ENCODE results near the gene PDLIM3.
"Not testable (repeated sequence)": the region's sequence is repeated elsewhere in the genome, so short reads cannot be mapped to it uniquely, and the experiment has no call there.

The PDLIM3 gene

GRCh38 chr4:185552254-185552653 lies 16.9 kb upstream of the PDLIM3 start:
- no peak for DNase-seq

GRCh38 chr4:185550933-185551332 lies 15.6 kb upstream of the PDLIM3 start:
- no peak for DNase-seq

- no peak for DNase-seq
These were observed 13.9 kb upstream of the PDLIM3 start for GRCh38 chr4:185549095-185549639.

- DNase-seq: no peak
These were observed 13.3 kb upstream of the PDLIM3 start for GRCh38 chr4:185548587-185548986.

- DNase-seq: no peak
These were observed 11.0 kb upstream of the PDLIM3 start for GRCh38 chr4:185546335-185546734.

GRCh38 chr4:185542626-185543315 lies 7.5 kb upstream of the PDLIM3 start:
- no peak for DNase-seq

- DNase-seq: no peak
These were observed 6.0 kb upstream of the PDLIM3 start for GRCh38 chr4:185541251-185541727.

GRCh38 chr4:185540487-185541120 lies 5.3 kb upstream of the PDLIM3 start:
- no peak for DNase-seq

GRCh38 chr4:185540040-185540439 lies 4.7 kb upstream of the PDLIM3 start:
- DNase-seq: no peak

GRCh38 chr4:185538806-185539205 lies 3.5 kb upstream of the PDLIM3 start:
- DNase-seq: no peak

- DNase-seq: no peak
These were observed 1.1 kb upstream of the PDLIM3 start for GRCh38 chr4:185536411-185536709.

GRCh38 chr4:185535612-185536410 lies 504 bp upstream of the PDLIM3 start:
- no peak for DNase-seq

- no peak for DNase-seq
These were observed 819 bp downstream of the PDLIM3 start for GRCh38 chr4:185534511-185534865.

- no peak for DNase-seq
These were observed 2.4 kb downstream of the PDLIM3 start for GRCh38 chr4:185532795-185533324.

GRCh38 chr4:185532293-185532692 lies 3.0 kb downstream of the PDLIM3 start:
- no peak for DNase-seq

GRCh38 chr4:185531654-185532053 lies 3.7 kb downstream of the PDLIM3 start:
- DNase-seq: not testable (repeated sequence)

GRCh38 chr4:185529413-185529812 lies 5.9 kb downstream of the PDLIM3 start:
- no peak for DNase-seq

GRCh38 chr4:185524888-185525863 lies 10.1 kb downstream of the PDLIM3 start:
- DNase-seq: no peak

- DNase-seq: no peak
These were observed 11.4 kb downstream of the PDLIM3 start for GRCh38 chr4:185523862-185524261.

GRCh38 chr4:185522451-185522850 lies 12.9 kb downstream of the PDLIM3 start:
- DNase-seq: no peak

GRCh38 chr4:185520119-185520518 lies 15.2 kb downstream of the PDLIM3 start:
- DNase-seq: no peak

GRCh38 chr4:185518494-185518893 lies 16.8 kb downstream of the PDLIM3 start:
- no peak for DNase-seq
